AG10803 (cell line): ENCODE results near the gene TAS2R8.

Source experiments
- DNase-seq: peaks from one replicate; pipeline ENCODE4 v3.0.0; 2010; ENCODE audit warnings: low read depth
- H3K4me3 ChIP-seq: 2 replicates; pipeline ENCODE4 v1.5.1; 2011; ENCODE audit warnings: mild to moderate bottlenecking, low read length, control low read depth
- TF ChIP-seq, protein P1 (sequence below): conservative IDR thresholded peaks from 2 replicates; pipeline ENCODE4 v1.5.1; 2011; ENCODE audit warnings: mild to moderate bottlenecking, low read length, control low read depth, inconsistent platforms

The TAS2R8 gene

DNA sequence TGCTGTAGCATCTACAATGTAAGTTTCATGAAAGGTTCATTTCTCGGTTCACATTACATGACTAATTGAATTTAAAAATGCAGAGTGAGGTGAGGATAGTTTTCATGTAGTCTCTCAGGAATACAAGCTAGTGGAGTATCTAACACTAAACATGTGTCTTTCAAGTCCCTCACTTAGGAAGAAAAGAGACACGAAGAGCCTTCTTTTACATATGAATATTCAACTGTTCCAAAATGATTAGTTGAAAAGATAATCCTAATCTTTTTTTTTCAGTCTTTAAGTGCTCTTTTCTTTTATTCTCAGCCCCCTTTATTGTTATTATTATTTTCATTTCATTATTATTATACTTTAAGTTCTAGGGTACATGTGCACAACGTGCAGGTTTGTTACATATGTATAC lies 31.4 kb upstream of the TAS2R8 start:
- DNase-seq: no peak
- H3K4me3 ChIP-seq: no peak overlapping the region
- TF ChIP-seq, protein P1, sequence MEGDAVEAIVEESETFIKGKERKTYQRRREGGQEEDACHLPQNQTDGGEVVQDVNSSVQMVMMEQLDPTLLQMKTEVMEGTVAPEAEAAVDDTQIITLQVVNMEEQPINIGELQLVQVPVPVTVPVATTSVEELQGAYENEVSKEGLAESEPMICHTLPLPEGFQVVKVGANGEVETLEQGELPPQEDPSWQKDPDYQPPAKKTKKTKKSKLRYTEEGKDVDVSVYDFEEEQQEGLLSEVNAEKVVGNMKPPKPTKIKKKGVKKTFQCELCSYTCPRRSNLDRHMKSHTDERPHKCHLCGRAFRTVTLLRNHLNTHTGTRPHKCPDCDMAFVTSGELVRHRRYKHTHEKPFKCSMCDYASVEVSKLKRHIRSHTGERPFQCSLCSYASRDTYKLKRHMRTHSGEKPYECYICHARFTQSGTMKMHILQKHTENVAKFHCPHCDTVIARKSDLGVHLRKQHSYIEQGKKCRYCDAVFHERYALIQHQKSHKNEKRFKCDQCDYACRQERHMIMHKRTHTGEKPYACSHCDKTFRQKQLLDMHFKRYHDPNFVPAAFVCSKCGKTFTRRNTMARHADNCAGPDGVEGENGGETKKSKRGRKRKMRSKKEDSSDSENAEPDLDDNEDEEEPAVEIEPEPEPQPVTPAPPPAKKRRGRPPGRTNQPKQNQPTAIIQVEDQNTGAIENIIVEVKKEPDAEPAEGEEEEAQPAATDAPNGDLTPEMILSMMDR: no peak

DNA sequence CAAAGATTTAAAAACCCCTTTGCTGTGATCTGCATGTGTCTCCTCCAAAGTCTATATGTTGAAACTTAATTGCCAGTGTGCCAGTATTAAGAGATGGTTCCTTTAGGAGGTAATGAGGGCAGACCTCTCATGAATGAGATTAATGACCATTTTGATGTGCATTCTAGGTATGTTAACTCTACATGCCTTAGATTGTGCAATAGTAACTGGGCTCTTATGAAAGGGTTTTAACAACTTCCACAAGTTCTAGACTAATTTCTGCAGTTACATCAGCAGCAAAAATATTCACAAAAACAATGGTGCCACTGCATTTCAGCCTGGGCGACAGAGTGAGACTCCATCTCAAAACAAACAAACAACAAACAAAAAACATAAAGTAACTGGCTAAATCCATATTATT lies 22.9 kb upstream of the TAS2R8 start:
- peak; percentile 51 for DNase-seq
- TF ChIP-seq, protein P1: no peak
- H3K4me3 ChIP-seq: no peak overlapping the region

- DNase-seq: no peak
- no peak within 1 kb of the TSS for H3K4me3 ChIP-seq
- TF ChIP-seq, protein P1: no peak
These were observed 19.2 kb upstream of the TAS2R8 start, which contains the start of gene TAS2R10 for GRCh38 chr12:10826258-10826657. Gene TAS2R10, minus strand, starts transcription at chr12:10826358. Its CDS starts 89 bp downstream, at chr12:10826269.

DNA sequence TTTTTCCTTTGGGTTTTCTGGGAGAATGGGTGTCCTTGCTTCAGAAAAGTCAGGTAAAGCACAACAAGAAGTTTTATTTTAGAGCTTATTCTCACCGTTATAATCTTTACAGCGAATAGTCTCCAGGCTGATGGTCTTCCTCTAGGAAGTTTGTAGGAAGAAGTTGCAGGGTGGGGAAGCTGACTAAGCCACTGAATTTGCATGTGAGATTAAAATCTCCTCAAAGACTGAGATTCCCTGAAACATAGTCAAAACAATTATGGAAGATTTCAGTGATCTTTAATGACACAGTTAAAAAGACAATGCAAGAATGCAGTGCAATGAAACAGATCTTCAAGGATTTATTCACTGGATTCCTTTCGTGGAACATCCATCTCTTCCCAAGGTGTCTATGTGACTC lies 17.9 kb upstream of the TAS2R8 start:
- no peak for DNase-seq
- no peak overlapping the region for H3K4me3 ChIP-seq
- TF ChIP-seq, protein P1: no peak

DNA sequence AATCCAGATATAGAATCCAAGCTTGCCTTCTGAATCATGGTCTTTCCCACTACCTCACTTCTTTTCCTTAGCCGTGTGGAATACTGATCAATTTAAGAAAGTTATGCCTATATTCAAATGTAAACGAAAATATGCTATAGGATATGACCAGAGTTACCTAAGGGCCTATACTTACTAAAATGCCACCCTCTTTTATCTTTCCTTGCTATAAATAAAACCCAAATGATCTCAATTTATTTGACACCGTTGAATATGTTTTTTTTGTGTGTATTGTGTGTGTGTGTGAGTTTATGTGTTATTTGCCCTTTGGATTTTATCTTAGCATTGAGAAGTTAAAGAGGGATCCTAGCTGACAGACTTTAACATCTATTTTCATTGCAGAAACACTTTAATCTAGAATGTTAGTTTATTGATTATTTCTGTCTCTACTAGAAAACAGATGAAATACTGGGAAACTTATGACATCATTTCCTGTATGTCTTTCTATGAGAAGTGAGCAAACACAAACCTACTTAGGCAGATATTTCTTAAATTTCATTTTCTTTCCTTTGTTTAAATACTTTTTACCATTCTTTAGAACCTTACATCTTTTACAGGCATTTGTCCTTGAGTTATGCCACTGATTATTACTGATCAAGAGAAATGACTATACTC lies 4.9 kb upstream of the TAS2R8 start:
- DNase-seq: no peak
- H3K4me3 ChIP-seq: no peak overlapping the region
- TF ChIP-seq, protein P1: no peak

GRCh38 chr12:10810068-10810467 lies 3.0 kb upstream of the TAS2R8 start, which contains the start of gene TAS2R9:
Gene TAS2R9, minus strand, starts transcription at chr12:10810168. Its CDS starts 93 bp downstream, at chr12:10810075.
- no peak for DNase-seq
- TF ChIP-seq, protein P1: no peak
- no peak within 1 kb of the TSS for H3K4me3 ChIP-seq

DNA sequence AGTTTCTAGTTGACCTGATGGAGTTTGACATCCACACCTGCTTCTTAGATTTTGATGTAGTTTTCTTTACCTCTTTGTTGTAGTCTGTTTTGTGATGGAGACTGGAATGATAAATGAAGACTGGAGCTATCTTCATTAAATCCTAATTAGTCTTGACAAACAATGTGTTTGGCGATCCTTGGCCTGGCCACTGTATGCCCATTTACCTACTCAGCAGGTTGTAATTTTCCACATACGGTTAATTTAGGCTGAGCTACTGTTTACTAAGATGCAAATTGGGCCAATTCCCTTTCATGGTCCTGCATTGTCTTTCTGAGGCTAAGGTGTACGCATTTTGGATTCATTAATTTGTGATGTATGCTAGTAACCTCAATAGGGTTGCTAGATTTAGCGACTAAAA lies 4.5 kb downstream of the TAS2R8 start, which contains the start of gene TAS2R7:
TSS of gene TAS2R7 (minus strand) at position 41 of the 400 bp plus-strand sequence. CDS start 57 bp downstream, outside the sequence.
- no peak within 1 kb of the TSS for H3K4me3 ChIP-seq
- TF ChIP-seq, protein P1: no peak
- no peak for DNase-seq
